ENCODE data around the gene MPP2. TPM values are rescaled to one million over a fixed set of nuclear protein-coding genes. Genes with fewer than 3 reads are reported as not detected.

Gene MPP2
- total RNA-seq, 2 experiments from 2014 or later = 3.5 to 4.0 TPM

DNA sequence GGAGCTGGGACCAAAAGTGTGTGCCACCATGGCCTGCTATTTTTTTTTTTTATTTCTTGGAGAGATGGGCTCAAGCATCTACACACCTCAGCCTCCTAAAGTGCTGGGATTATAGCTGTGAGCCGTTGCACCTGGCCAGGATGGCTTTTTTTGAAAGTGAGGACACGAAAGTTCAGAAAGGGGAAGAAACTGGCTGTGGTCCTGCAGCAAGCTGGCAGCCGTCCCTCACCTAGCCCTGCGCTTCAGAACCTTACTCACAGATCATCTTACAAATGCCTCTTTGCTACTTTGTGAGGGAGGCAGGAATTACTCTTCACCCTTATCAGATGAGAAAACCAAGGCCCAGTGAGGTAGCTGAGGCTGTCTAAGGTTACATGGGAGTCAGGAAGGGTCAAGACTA lies 39.4 kb upstream of the MPP2 start:
- peaks cover 9 to 14% of the 10 kb centered on the region in 2 experiments for H3K27me3 ChIP-seq (ENCODE audit: control insufficient read depth in 1 of 2, insufficient read depth in 2 of 2, low read length in 2 of 2)
- H3K27me3 Mint-ChIP-seq = peaks cover 30% of the 10 kb centered on the region
- no peak overlapping the region for H3K4me3 Mint-ChIP-seq
- ATAC-seq (ENCODE audit: poor library complexity) = no peak
- H3K9me3 ChIP-seq (ENCODE audit: control insufficient read depth in 1 of 2, insufficient read depth in 1 of 2, low read length in 2 of 2) = no peaks in the 10 kb centered on the region
- ChIA-PET CTCF (interaction anchor here (0.7 to 1.0 kb wide), 2 partner anchors 12 to 37 kb away, joined by 3 read pairs; no protein-coding TSS in a partner anchor), POLR2A (no interaction called here)
- H3K36me3 Mint-ChIP-seq (ENCODE audit: low read depth) = no peaks in the 10 kb centered on the region
- H3K4me1 ChIP-seq (ENCODE audit: insufficient read depth, low read length) = no peaks in the 10 kb centered on the region
- H3K4me3 ChIP-seq (ENCODE audit: low read length) = no peak overlapping the region
- TF ChIP-seq, protein P1, sequence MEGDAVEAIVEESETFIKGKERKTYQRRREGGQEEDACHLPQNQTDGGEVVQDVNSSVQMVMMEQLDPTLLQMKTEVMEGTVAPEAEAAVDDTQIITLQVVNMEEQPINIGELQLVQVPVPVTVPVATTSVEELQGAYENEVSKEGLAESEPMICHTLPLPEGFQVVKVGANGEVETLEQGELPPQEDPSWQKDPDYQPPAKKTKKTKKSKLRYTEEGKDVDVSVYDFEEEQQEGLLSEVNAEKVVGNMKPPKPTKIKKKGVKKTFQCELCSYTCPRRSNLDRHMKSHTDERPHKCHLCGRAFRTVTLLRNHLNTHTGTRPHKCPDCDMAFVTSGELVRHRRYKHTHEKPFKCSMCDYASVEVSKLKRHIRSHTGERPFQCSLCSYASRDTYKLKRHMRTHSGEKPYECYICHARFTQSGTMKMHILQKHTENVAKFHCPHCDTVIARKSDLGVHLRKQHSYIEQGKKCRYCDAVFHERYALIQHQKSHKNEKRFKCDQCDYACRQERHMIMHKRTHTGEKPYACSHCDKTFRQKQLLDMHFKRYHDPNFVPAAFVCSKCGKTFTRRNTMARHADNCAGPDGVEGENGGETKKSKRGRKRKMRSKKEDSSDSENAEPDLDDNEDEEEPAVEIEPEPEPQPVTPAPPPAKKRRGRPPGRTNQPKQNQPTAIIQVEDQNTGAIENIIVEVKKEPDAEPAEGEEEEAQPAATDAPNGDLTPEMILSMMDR (IDR thresholded peaks at IDR 0.05) = no peak
- no peaks in the 10 kb centered on the region for H3K9me3 Mint-ChIP-seq
- H3K4me1 Mint-ChIP-seq (ENCODE audit: low read depth) = peaks cover 5% of the 10 kb centered on the region
- H3K27ac Mint-ChIP-seq = no peak overlapping the region
- H3K36me3 ChIP-seq (ENCODE audit: insufficient read depth, low read length) = no peaks in the 10 kb centered on the region
- no peak for DNase-seq
- no peak overlapping the region for H3K27ac ChIP-seq (ENCODE audit: low read depth in 1 of 2, low read length in 2 of 2)
- intact Hi-C loops (cut with DNase I, micrococcal nuclease) = no loop called here

DNA sequence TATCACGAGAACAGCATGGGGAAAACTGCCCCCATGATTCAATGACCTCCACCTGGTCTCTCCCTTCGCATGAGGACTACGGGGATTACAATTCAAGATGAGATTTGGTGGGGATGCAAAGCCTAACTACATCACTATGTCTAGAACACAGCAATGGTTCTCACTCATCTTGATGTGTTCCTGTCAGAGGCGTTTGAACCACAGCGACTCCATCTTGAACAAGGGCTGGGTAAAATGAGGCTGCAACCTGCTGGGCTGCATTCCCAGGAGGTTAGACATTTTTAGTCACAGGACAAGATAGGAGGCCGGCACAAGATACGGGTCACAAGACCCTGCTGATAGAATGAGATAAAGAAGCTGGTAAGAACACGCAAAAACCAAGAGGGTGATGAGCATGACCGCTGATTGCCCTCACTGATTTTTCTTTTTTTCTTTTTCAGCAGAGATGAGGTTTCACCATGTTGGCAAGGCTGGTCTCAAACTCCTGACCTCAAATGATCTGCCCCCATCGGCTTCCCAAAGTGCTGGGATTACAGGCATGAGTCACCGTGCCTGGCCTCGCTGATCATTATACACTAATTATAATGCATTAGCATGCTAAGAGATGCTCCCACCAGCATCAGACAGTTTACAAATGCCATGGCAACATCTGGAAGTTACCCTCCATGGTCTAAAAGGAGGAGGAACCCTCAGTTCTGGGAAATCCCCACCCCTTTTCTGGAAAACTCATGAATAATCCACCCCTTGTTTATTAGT lies 37.9 kb upstream of the MPP2 start:
- TF ChIP-seq, protein P1 (IDR thresholded peaks at IDR 0.05) = no peak
- H3K27me3 ChIP-seq (ENCODE audit: control insufficient read depth in 1 of 2, insufficient read depth in 2 of 2, low read length in 2 of 2) = peaks cover 4% of the 10 kb centered on the region in 2 experiments
- CTCF ChIA-PET = no interaction called here
- H3K4me1 ChIP-seq (ENCODE audit: insufficient read depth, low read length) = no peaks in the 10 kb centered on the region
- H3K27ac ChIP-seq (ENCODE audit: low read depth in 1 of 2, low read length in 2 of 2) = no peak overlapping the region
- H3K9me3 ChIP-seq (ENCODE audit: control insufficient read depth in 1 of 2, insufficient read depth in 1 of 2, low read length in 2 of 2) = no peaks in the 10 kb centered on the region
- POLR2A ChIA-PET = interaction anchor here (1.5 kb wide), 1 partner anchor 96 kb away, joined by 5 read pairs; no protein-coding TSS in a partner anchor
- Mint-ChIP-seq H3K27ac (no peak overlapping the region), H3K9me3 (no peaks in the 10 kb centered on the region), H3K4me1 (ENCODE audit: low read depth) (peaks cover 5% of the 10 kb centered on the region), H3K27me3 (peaks cover 15% of the 10 kb centered on the region), H3K36me3 (ENCODE audit: low read depth) (no peaks in the 10 kb centered on the region), H3K4me3 (no peak overlapping the region)
- DNase-seq = no peak
- intact Hi-C loops (cut with DNase I, micrococcal nuclease) = loop anchor here (2.0 kb wide), 3 partner anchors 34 to 230 kb away; no protein-coding TSS in a partner anchor
- no peaks in the 10 kb centered on the region for H3K36me3 ChIP-seq (ENCODE audit: insufficient read depth, low read length)
- ATAC-seq (ENCODE audit: poor library complexity) = no peak
- no peak overlapping the region for H3K4me3 ChIP-seq (ENCODE audit: low read length)

DNA sequence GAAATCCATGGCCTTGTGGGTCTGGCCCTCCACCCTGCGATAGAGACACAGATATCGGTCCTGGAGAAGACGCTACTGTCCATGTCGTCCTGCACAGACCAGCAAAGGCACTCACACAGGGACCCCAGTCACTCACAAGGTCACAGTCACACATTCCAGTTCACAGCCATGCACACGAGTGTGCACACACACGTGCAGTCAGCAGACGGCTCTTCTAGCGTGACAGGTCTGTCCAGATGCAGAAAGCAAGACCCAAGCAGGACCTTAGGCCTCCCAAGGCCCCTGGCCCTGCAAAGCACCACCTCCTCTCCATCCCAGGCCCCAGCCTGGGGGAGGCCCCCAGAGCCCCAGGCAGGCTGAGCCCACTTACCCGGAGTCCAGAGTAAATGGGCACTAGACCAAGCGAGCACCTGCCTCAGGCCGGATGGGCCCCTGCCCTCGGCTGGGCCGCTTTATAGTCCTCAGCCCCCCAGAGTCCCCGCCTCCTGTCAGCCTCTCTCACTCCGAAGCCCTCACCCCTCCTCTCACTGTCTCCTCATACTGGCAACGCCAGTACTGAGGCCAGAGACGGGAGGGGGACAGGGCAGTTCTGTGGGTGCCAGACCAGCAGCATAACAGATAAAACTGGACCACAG lies 34.8 kb upstream of the MPP2 start, which contains the start of gene PPY:
TSS of gene PPY (minus strand) at position 426 of the 635 bp plus-strand sequence. CDS start 822 bp downstream, outside the sequence.
- Mint-ChIP-seq H3K27ac (no peak within 1 kb of the TSS), H3K36me3 (ENCODE audit: low read depth) (no peaks in the 10 kb centered on the region), H3K4me3 (no peak within 1 kb of the TSS), H3K4me1 (ENCODE audit: low read depth) (peaks cover 13% of the 10 kb centered on the region), H3K9me3 (no peaks in the 10 kb centered on the region), H3K27me3 (peaks cover 18% of the 10 kb centered on the region)
- H3K4me1 ChIP-seq (ENCODE audit: insufficient read depth, low read length) = peaks cover 20% of the 10 kb centered on the region
- no peaks in the 10 kb centered on the region for H3K27me3 ChIP-seq (ENCODE audit: control insufficient read depth in 1 of 2, insufficient read depth in 2 of 2, low read length in 2 of 2)
- ChIA-PET CTCF (no interaction called here), POLR2A (no interaction called here)
- no peak within 1 kb of the TSS for H3K4me3 ChIP-seq (ENCODE audit: low read length)
- no peak for DNase-seq
- intact Hi-C loops (cut with DNase I, micrococcal nuclease) = loop anchor here in 1 of 2 experiments (5.0 kb wide), 1 partner anchor 405 kb away; the partner anchor contains the start of gene GRN
- ATAC-seq (ENCODE audit: poor library complexity) = no peak
- H3K36me3 ChIP-seq (ENCODE audit: insufficient read depth, low read length) = no peaks in the 10 kb centered on the region
- TF ChIP-seq, protein P1 (IDR thresholded peaks at IDR 0.05) = no peak
- no peaks in the 10 kb centered on the region for H3K9me3 ChIP-seq (ENCODE audit: control insufficient read depth in 1 of 2, insufficient read depth in 1 of 2, low read length in 2 of 2)
- no peak within 1 kb of the TSS for H3K27ac ChIP-seq (ENCODE audit: low read depth in 1 of 2, low read length in 2 of 2)
